ENCODE results near the gene TADA2B.

Gene TADA2B

GRCh38 chr4:7073526-7074390, 30.6 kb downstream of the TADA2B start:
- H3K4me2 ChIP-seq (ENCODE audit: low read length): no peak overlapping the region
- no peaks in the 10 kb centered on the region for H3F3A ChIP-seq (ENCODE audit: insufficient read depth, low read length)
- H3K9me2 ChIP-seq (ENCODE audit: low read depth, low read length): no peaks in the 10 kb centered on the region
- TF ChIP-seq EZH2 (IDR thresholded peaks at IDR 0.05; ENCODE audit: borderline replicate concordance, low read length) (no peak), CTCF (IDR thresholded peaks at IDR 0.05; ENCODE audit: low read length) (no peak)
- no peaks in the 10 kb centered on the region for H4K20me1 ChIP-seq (ENCODE audit: insufficient read depth, low read length)
- H3K36me3 ChIP-seq (ENCODE audit: insufficient read depth, low read length): no peaks in the 10 kb centered on the region
- H2AFZ ChIP-seq (ENCODE audit: low read length): no peak overlapping the region
- H3K4me1 ChIP-seq (ENCODE audit: insufficient read depth, low read length, severe bottlenecking): peaks cover 3% of the 10 kb centered on the region
- H3K4me3 ChIP-seq (ENCODE audit: low read depth, low read length, poor library complexity, severe bottlenecking): no peak overlapping the region
- no peaks in the 10 kb centered on the region for H3K9me3 ChIP-seq (ENCODE audit: low read length)
- H3K79me2 ChIP-seq (ENCODE audit: insufficient read depth, low read length): no peaks in the 10 kb centered on the region
- no peak overlapping the region for H3K27ac ChIP-seq (ENCODE audit: low read depth, low read length, poor library complexity, severe bottlenecking)
- no peaks in the 10 kb centered on the region for H3K27me3 ChIP-seq (ENCODE audit: insufficient read depth, low read length)
- H3K9ac ChIP-seq (ENCODE audit: low read length): no peak overlapping the region

GRCh38 chr4:7074426-7074825, 31.3 kb downstream of the TADA2B start:
- H3K4me2 ChIP-seq (ENCODE audit: low read length): no peak overlapping the region
- H3K9ac ChIP-seq (ENCODE audit: low read length): no peak overlapping the region
- TF ChIP-seq EZH2 (IDR thresholded peaks at IDR 0.05; ENCODE audit: borderline replicate concordance, low read length) (no peak), CTCF (IDR thresholded peaks at IDR 0.05; ENCODE audit: low read length) (no peak)
- no peaks in the 10 kb centered on the region for H3K9me3 ChIP-seq (ENCODE audit: low read length)
- H3K4me3 ChIP-seq (ENCODE audit: low read depth, low read length, poor library complexity, severe bottlenecking): no peak overlapping the region
- no peak overlapping the region for H3K27ac ChIP-seq (ENCODE audit: low read depth, low read length, poor library complexity, severe bottlenecking)
- H2AFZ ChIP-seq (ENCODE audit: low read length): no peak overlapping the region
- no peaks in the 10 kb centered on the region for H3F3A ChIP-seq (ENCODE audit: insufficient read depth, low read length)
- no peaks in the 10 kb centered on the region for H3K79me2 ChIP-seq (ENCODE audit: insufficient read depth, low read length)
- no peaks in the 10 kb centered on the region for H4K20me1 ChIP-seq (ENCODE audit: insufficient read depth, low read length)
- no peaks in the 10 kb centered on the region for H3K4me1 ChIP-seq (ENCODE audit: insufficient read depth, low read length, severe bottlenecking)
- H3K36me3 ChIP-seq (ENCODE audit: insufficient read depth, low read length): no peaks in the 10 kb centered on the region
- H3K27me3 ChIP-seq (ENCODE audit: insufficient read depth, low read length): no peaks in the 10 kb centered on the region
- no peaks in the 10 kb centered on the region for H3K9me2 ChIP-seq (ENCODE audit: low read depth, low read length)

- TF ChIP-seq EZH2 (IDR thresholded peaks at IDR 0.05; ENCODE audit: borderline replicate concordance, low read length): no peak
- TF ChIP-seq CTCF (IDR thresholded peaks at IDR 0.05; ENCODE audit: low read length): no peak
- H2AFZ ChIP-seq (ENCODE audit: low read length): no peak overlapping the region
Measured at GRCh38 chr4:7075962-7076695, 33.0 kb downstream of the TADA2B start.

More at GRCh38 chr4:7075962-7076695, 33.0 kb downstream of the TADA2B start:
- Histone ChIP-seq H3K79me2 (ENCODE audit: insufficient read depth, low read length) (no peaks in the 10 kb centered on the region), H3F3A (ENCODE audit: insufficient read depth, low read length) (no peaks in the 10 kb centered on the region), H4K20me1 (ENCODE audit: insufficient read depth, low read length) (no peaks in the 10 kb centered on the region), H3K36me3 (ENCODE audit: insufficient read depth, low read length) (no peaks in the 10 kb centered on the region), H3K9me2 (ENCODE audit: low read depth, low read length) (no peaks in the 10 kb centered on the region), H3K27me3 (ENCODE audit: insufficient read depth, low read length) (no peaks in the 10 kb centered on the region), H3K9ac (ENCODE audit: low read length) (no peak overlapping the region), H3K27ac (ENCODE audit: low read depth, low read length, poor library complexity, severe bottlenecking) (no peak overlapping the region), H3K4me2 (ENCODE audit: low read length) (no peak overlapping the region), H3K4me3 (ENCODE audit: low read depth, low read length, poor library complexity, severe bottlenecking) (no peak overlapping the region), H3K9me3 (ENCODE audit: low read length) (no peaks in the 10 kb centered on the region), H3K4me1 (ENCODE audit: insufficient read depth, low read length, severe bottlenecking) (no peaks in the 10 kb centered on the region)

All from OCI-LY1 (cell line).